Measurements from ENCODE around the gene LTBP1. TPM values are rescaled to one million over a fixed set of nuclear protein-coding genes. Genes with fewer than 3 reads are reported as not detected.
"Not testable (repeated sequence)": the region's sequence is repeated elsewhere in the genome, so short reads cannot be mapped to it uniquely, and the experiment has no call there.

LTBP1 gene
- total RNA-seq, 3 donors from 2014 or later (not counting 1 experiment from before 2014, with no cell fraction given) = 1.7 to 4.7 (median 3.5) TPM

DNA sequence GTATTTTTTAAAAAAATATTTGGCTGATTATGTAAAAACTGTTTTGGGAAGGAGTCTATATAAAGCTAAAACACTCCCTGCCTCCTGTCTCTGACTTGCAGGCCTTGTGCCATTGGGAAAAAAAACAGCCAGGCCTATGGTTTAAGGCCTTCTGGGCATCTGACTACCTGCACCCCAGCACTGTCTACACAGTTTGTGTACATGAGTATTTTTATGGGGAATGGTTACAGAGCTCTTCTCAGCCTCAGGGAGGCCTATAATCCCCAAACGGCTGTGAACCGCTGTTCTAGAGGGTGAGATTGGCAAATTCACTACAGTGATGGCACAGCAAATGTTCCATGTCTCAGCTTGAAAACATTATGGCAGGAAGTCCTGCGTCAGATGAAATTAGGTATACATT lies 96.1 kb downstream of the LTBP1 start:
- no peaks in the 10 kb centered on the region for H3K9me3 Mint-ChIP-seq
- no peak overlapping the region for H3K4me3 ChIP-seq (ENCODE audit: low read length)
- ATAC-seq (no peak), DNase-seq (no peak)
- H3K27ac ChIP-seq (ENCODE audit: low read length) = no peak overlapping the region
- WGBS (ENCODE audit: insufficient coverage) = 84% methylated on average over 3 of the region's 3 CpGs
- no peak overlapping the region for H3K27ac Mint-ChIP-seq
- no peaks in the 10 kb centered on the region for H3K4me1 Mint-ChIP-seq
- H3K9me3 ChIP-seq (ENCODE audit: control insufficient read depth, insufficient read depth, low read length) = no peaks in the 10 kb centered on the region
- no peaks in the 10 kb centered on the region for H3K36me3 ChIP-seq (ENCODE audit: control insufficient read depth, insufficient read depth, low read length)
- peaks cover 6 to 11% of the 10 kb centered on the region in 2 donors for H3K27me3 Mint-ChIP-seq (ENCODE audit: low read depth in 2 of 2)
- TF ChIP-seq, protein P1, sequence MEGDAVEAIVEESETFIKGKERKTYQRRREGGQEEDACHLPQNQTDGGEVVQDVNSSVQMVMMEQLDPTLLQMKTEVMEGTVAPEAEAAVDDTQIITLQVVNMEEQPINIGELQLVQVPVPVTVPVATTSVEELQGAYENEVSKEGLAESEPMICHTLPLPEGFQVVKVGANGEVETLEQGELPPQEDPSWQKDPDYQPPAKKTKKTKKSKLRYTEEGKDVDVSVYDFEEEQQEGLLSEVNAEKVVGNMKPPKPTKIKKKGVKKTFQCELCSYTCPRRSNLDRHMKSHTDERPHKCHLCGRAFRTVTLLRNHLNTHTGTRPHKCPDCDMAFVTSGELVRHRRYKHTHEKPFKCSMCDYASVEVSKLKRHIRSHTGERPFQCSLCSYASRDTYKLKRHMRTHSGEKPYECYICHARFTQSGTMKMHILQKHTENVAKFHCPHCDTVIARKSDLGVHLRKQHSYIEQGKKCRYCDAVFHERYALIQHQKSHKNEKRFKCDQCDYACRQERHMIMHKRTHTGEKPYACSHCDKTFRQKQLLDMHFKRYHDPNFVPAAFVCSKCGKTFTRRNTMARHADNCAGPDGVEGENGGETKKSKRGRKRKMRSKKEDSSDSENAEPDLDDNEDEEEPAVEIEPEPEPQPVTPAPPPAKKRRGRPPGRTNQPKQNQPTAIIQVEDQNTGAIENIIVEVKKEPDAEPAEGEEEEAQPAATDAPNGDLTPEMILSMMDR (IDR thresholded peaks at IDR 0.05) = no peak
- no peaks in the 10 kb centered on the region for H3K4me1 ChIP-seq (ENCODE audit: control insufficient read depth, insufficient read depth, low read length)
- H3K4me3 Mint-ChIP-seq = no peak overlapping the region
- no peaks in the 10 kb centered on the region for H3K27me3 ChIP-seq (ENCODE audit: control insufficient read depth, insufficient read depth, low read length)
- intact Hi-C loops (cut with micrococcal nuclease) = no loop called here
- H3K36me3 Mint-ChIP-seq = no peaks in the 10 kb centered on the region

DNA sequence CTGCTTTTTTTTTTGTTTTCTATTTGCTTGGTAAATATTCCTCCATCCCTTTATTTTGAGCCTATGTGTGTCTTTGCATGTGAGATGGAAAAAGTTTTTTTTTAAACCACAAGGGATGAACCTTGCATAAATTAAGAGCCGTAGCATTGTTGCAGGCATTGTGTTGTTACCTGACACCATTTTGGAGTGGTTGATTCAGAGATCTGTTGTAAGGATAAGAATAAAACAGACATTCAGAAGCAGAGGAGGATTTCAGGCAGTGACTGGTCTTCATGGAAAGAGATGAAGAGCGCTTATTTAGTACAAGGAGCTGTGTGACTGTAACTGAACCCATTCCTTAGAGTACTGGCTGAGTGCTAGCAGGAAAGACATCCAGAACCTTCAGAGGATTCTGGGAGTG lies 101.2 kb downstream of the LTBP1 start:
- no peaks in the 10 kb centered on the region for H3K9me3 ChIP-seq (ENCODE audit: control insufficient read depth, insufficient read depth, low read length)
- H3K9me3 Mint-ChIP-seq = no peaks in the 10 kb centered on the region
- no peaks in the 10 kb centered on the region for H3K4me1 ChIP-seq (ENCODE audit: control insufficient read depth, insufficient read depth, low read length)
- H3K4me3 ChIP-seq (ENCODE audit: low read length) = no peak overlapping the region
- no peaks in the 10 kb centered on the region for H3K36me3 ChIP-seq (ENCODE audit: control insufficient read depth, insufficient read depth, low read length)
- H3K27me3 Mint-ChIP-seq (ENCODE audit: low read depth in 2 of 2) = peaks cover 8 to 18% of the 10 kb centered on the region in 2 donors
- no peak overlapping the region for H3K4me3 Mint-ChIP-seq
- H3K27ac ChIP-seq (ENCODE audit: low read length) = no peak overlapping the region
- 37% methylated on average over 2 of the region's 2 CpGs for WGBS (ENCODE audit: insufficient coverage)
- DNase-seq = no peak
- TF ChIP-seq, protein P1 (IDR thresholded peaks at IDR 0.05) = no peak
- intact Hi-C loops (cut with micrococcal nuclease) = no loop called here
- no peaks in the 10 kb centered on the region for H3K36me3 Mint-ChIP-seq
- no peak for ATAC-seq
- no peak overlapping the region for H3K27ac Mint-ChIP-seq
- no peaks in the 10 kb centered on the region for H3K27me3 ChIP-seq (ENCODE audit: control insufficient read depth, insufficient read depth, low read length)
- no peaks in the 10 kb centered on the region for H3K4me1 Mint-ChIP-seq

DNA sequence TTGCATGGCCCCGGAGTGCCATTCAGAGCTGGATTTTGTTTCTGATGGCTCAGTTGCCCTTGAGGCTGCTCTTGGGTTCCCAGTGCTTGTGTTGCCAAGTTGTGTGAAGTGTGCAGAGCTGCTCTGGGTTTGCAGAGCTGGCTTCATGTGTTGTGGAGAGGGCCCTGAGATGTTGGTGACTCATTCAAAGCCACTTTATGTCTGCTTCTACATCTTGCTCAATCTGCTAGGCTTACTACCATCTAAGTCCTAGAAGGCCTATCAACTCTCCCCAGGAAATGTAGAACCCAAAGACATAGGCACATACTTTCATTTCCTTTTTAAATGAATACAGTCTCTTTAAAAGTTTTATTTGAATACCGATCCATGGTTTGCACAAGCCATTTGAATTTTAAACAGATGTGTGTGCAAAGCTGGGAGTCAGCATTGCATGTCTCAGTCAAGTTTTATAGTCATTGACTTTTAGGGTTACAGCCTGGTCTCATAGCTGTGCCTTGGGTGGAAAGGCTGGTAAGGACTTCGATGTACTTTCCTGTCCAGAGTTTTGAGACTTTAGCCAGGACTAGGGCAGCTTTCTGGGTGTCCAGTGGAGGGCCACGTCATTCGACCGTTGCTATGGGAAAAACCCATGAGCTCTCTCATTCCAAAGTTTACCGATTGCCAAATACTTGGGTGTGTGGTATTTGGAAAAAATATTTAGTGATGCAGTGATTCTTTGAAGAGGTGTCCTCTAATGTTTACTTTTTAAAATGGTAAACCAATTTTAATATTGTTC lies 105.0 kb downstream of the LTBP1 start:
- Mint-ChIP-seq H3K36me3 (no peaks in the 10 kb centered on the region), H3K4me1 (no peaks in the 10 kb centered on the region), H3K9me3 (peaks cover 0 to 2% of the 10 kb centered on the region in 2 donors), H3K4me3 (no peak overlapping the region), H3K27me3 (ENCODE audit: low read depth in 2 of 2) (peaks cover 8 to 18% of the 10 kb centered on the region in 2 donors), H3K27ac (no peak overlapping the region)
- no peaks in the 10 kb centered on the region for H3K4me1 ChIP-seq (ENCODE audit: control insufficient read depth, insufficient read depth, low read length)
- DNase-seq (no peak), ATAC-seq (no peak)
- 84% methylated on average over 7 of the region's 7 CpGs for WGBS (ENCODE audit: insufficient coverage)
- no peaks in the 10 kb centered on the region for H3K9me3 ChIP-seq (ENCODE audit: control insufficient read depth, insufficient read depth, low read length)
- TF ChIP-seq, protein P1 (IDR thresholded peaks at IDR 0.05) = no peak
- intact Hi-C loops (cut with micrococcal nuclease) = no loop called here
- H3K4me3 ChIP-seq (ENCODE audit: low read length) = no peak overlapping the region
- no peak overlapping the region for H3K27ac ChIP-seq (ENCODE audit: low read length)
- H3K27me3 ChIP-seq (ENCODE audit: control insufficient read depth, insufficient read depth, low read length) = no peaks in the 10 kb centered on the region
- no peaks in the 10 kb centered on the region for H3K36me3 ChIP-seq (ENCODE audit: control insufficient read depth, insufficient read depth, low read length)

DNA sequence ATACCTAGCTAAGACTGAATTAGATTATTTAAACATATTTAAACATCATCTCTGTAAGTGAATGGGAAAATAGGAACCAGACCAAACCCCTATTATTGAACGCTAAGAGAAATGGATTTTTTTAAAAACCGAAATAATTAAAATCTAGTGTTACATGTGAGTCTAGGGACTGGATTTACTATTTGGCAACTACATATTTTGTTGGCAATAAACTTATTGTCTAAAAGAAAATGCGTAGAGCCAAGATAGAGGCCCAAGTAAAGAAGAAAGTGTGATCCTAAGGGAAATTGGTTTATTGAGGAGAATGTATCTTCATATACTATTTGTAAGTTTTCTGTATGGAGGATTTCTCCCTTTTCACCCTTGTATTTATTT lies 105.6 kb downstream of the LTBP1 start:
- Mint-ChIP-seq H3K27me3 (ENCODE audit: low read depth in 2 of 2) (peaks cover 5 to 12% of the 10 kb centered on the region in 2 donors), H3K4me1 (no peaks in the 10 kb centered on the region), H3K4me3 (no peak overlapping the region), H3K36me3 (no peaks in the 10 kb centered on the region), H3K9me3 (peaks cover 0 to 2% of the 10 kb centered on the region in 2 donors), H3K27ac (no peak overlapping the region)
- DNase-seq (no peak), ATAC-seq (no peak)
- intact Hi-C loops (cut with micrococcal nuclease) = no loop called here
- H3K4me3 ChIP-seq (ENCODE audit: low read length) = no peak overlapping the region
- no peaks in the 10 kb centered on the region for H3K4me1 ChIP-seq (ENCODE audit: control insufficient read depth, insufficient read depth, low read length)
- TF ChIP-seq, protein P1 (IDR thresholded peaks at IDR 0.05) = no peak
- no peak overlapping the region for H3K27ac ChIP-seq (ENCODE audit: low read length)
- H3K36me3 ChIP-seq (ENCODE audit: control insufficient read depth, insufficient read depth, low read length) = no peaks in the 10 kb centered on the region
- 95% methylated on average over 3 of the region's 3 CpGs for WGBS (ENCODE audit: insufficient coverage)
- H3K27me3 ChIP-seq (ENCODE audit: control insufficient read depth, insufficient read depth, low read length) = no peaks in the 10 kb centered on the region
- H3K9me3 ChIP-seq (ENCODE audit: control insufficient read depth, insufficient read depth, low read length) = no peaks in the 10 kb centered on the region

DNA sequence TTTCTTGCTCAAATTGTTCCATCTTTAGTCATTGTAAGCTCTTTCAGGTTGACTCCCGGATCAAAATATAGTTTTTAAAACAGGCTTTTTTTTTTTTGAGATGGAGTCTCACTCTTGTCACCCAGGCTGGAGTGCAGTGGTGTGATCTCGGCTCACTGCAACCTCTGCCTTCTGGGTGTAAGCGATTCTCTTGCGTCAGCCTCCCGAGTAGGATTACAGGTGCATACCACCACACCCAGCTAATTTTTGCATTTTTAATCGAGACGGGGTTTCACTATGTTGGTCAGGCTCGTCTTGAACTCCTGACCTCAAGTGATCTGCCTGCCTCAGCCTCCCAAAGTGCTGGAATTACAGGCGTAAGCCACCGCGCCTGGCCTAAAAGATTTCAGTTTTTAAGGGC lies 106.0 kb downstream of the LTBP1 start:
- H3K27me3 ChIP-seq (ENCODE audit: control insufficient read depth, insufficient read depth, low read length); ATAC-seq; H3K4me3 ChIP-seq (ENCODE audit: low read length); intact Hi-C loops (cut with micrococcal nuclease); DNase-seq; H3K4me1 ChIP-seq (ENCODE audit: control insufficient read depth, insufficient read depth, low read length); H3K27ac Mint-ChIP-seq; H3K9me3 Mint-ChIP-seq; H3K27me3 Mint-ChIP-seq (ENCODE audit: low read depth in 2 of 2); H3K4me3 Mint-ChIP-seq; H3K4me1 Mint-ChIP-seq; H3K36me3 ChIP-seq (ENCODE audit: control insufficient read depth, insufficient read depth, low read length); H3K27ac ChIP-seq (ENCODE audit: low read length); H3K9me3 ChIP-seq (ENCODE audit: control insufficient read depth, insufficient read depth, low read length); H3K36me3 Mint-ChIP-seq: not testable (repeated sequence)
- WGBS (ENCODE audit: insufficient coverage) = 90% methylated on average over 11 of the region's 11 CpGs

Data from natural killer cell (primary cell).